Measurements from ENCODE around the gene RHOH. TPM values are rescaled to one million over a fixed set of nuclear protein-coding genes. Genes with fewer than 3 reads are reported as not detected.

Gene RHOH
- total and polyA plus RNA-seq, 2 of the 13 experiments (the other 11 are each of a cell fraction or from before 2014, with no cell fraction given) = 0.57 TPM; not detected in 1

DNA sequence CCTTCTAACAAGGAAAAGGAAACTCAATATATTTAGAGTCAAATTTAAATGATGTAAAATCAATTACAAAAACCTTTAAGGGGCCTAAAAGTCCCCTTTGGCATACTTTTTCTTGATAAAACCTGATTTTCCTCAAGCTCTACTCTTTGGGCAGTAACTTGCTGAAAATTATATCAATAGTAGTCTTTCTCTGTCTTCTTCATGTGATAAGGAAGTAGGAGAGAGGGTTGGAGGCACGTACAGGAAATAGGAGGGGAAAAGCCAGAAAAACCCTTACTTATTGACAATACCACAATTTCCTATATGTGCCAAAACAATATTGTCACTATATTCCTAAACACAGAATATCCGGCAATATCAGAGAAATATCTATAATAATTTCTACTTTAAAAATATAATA lies 9.6 kb downstream of the RHOH start:
- FAIRE-seq (no peak), ATAC-seq (no peak)
- no TSS peak for BruUV-seq (replicated peaks)

More for the DNA sequence above, 9.6 kb downstream of the RHOH start:
- WGBS (ENCODE audit: low lambda C conversion rate) = 41% methylated on average over 2 of the region's 2 CpGs
- H3K79me2 ChIP-seq (ENCODE audit: insufficient read depth, low read length) = no peaks in the 10 kb centered on the region
- in situ Hi-C loops (cut with HindIII; ENCODE audit: extremely low pct_ligation_motif_present, low pct_unique_long_range_greater_than_20kb) = no loop called here
- no peak for DNase-seq (ENCODE audit: low spot score)
- H3K9me3 ChIP-seq (ENCODE audit: low read length) = no peaks in the 10 kb centered on the region
- CTCF ChIA-PET (ENCODE audit: low intra/inter-chr PET ratio, low total read pairs) = no interaction called here
- POLR2A ChIA-PET = no interaction called here
- H3K9ac ChIP-seq (ENCODE audit: insufficient read depth, low read depth, low read length) = no peak overlapping the region
- no peaks in the 10 kb centered on the region for H4K20me1 ChIP-seq (ENCODE audit: insufficient read depth, low read length)
- H3K36me3 ChIP-seq (replicated peaks in 1 of 2; ENCODE audit: control insufficient read depth in 1 of 2, insufficient read depth in 2 of 2, low read length in 2 of 2) = no peaks in the 10 kb centered on the region
- H3K27ac ChIP-seq (ENCODE audit: extremely low read length, insufficient read depth, low read length) = no peak overlapping the region
- H3K4me1 ChIP-seq (ENCODE audit: insufficient read depth, low read length) = no peaks in the 10 kb centered on the region
- TF ChIP-seq PAF1 (CRISPR knock-in tag; IDR thresholded peaks at IDR 0.05) (no peak), TCF7 (IDR thresholded peaks at IDR 0.05; ENCODE audit: low read depth) (no peak), NPAS2 (CRISPR knock-in tag; IDR thresholded peaks at IDR 0.05; ENCODE audit: borderline replicate concordance) (no peak), IKZF1 (IDR thresholded peaks at IDR 0.05) (no peak), ZNF563 (CRISPR knock-in tag; IDR thresholded peaks at IDR 0.05) (no peak), BORCS8-MEF2B (CRISPR knock-in tag; IDR thresholded peaks at IDR 0.05) (no peak), POGZ (CRISPR knock-in tag; IDR thresholded peaks at IDR 0.05) (no peak), ZZZ3 (CRISPR knock-in tag; IDR thresholded peaks at IDR 0.05; ENCODE audit: borderline replicate concordance) (no peak)
- TF ChIP-seq, protein P1, sequence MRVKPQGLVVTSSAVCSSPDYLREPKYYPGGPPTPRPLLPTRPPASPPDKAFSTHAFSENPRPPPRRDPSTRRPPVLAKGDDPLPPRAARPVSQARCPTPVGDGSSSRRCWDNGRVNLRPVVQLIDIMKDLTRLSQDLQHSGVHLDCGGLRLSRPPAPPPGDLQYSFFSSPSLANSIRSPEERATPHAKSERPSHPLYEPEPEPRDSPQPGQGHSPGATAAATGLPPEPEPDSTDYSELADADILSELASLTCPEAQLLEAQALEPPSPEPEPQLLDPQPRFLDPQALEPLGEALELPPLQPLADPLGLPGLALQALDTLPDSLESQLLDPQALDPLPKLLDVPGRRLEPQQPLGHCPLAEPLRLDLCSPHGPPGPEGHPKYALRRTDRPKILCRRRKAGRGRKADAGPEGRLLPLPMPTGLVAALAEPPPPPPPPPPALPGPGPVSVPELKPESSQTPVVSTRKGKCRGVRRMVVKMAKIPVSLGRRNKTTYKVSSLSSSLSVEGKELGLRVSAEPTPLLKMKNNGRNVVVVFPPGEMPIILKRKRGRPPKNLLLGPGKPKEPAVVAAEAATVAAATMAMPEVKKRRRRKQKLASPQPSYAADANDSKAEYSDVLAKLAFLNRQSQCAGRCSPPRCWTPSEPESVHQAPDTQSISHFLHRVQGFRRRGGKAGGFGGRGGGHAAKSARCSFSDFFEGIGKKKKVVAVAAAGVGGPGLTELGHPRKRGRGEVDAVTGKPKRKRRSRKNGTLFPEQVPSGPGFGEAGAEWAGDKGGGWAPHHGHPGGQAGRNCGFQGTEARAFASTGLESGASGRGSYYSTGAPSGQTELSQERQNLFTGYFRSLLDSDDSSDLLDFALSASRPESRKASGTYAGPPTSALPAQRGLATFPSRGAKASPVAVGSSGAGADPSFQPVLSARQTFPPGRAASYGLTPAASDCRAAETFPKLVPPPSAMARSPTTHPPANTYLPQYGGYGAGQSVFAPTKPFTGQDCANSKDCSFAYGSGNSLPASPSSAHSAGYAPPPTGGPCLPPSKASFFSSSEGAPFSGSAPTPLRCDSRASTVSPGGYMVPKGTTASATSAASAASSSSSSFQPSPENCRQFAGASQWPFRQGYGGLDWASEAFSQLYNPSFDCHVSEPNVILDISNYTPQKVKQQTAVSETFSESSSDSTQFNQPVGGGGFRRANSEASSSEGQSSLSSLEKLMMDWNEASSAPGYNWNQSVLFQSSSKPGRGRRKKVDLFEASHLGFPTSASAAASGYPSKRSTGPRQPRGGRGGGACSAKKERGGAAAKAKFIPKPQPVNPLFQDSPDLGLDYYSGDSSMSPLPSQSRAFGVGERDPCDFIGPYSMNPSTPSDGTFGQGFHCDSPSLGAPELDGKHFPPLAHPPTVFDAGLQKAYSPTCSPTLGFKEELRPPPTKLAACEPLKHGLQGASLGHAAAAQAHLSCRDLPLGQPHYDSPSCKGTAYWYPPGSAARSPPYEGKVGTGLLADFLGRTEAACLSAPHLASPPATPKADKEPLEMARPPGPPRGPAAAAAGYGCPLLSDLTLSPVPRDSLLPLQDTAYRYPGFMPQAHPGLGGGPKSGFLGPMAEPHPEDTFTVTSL (CRISPR knock-in tag; IDR thresholded peaks at IDR 0.05; ENCODE audit: borderline replicate concordance) = no peak
- intact Hi-C loops (cut with micrococcal nuclease; ENCODE audit: unreplicated experiment) = no loop called here
- no peak overlapping the region for H3K4me2 ChIP-seq (ENCODE audit: low read depth, low read length)
- peaks cover 0 to 9% of the 10 kb centered on the region in 2 experiments; a peak in 1 of 5 replicates for H3K27me3 ChIP-seq (ENCODE audit: control insufficient read depth in 1 of 2, insufficient read depth in 2 of 2, low read length in 2 of 2)
- H2AFZ ChIP-seq (ENCODE audit: low read length) = no peak overlapping the region
- H3K4me3 ChIP-seq (replicated peaks in 1 of 3; ENCODE audit: insufficient read depth in 1 of 3, low read depth in 2 of 3, low read length in 3 of 3) = no peak overlapping the region

Data from HepG2 (cell line).